ENCODE results near the gene CALML3.

- no peak for TF ChIP-seq CTCF (IDR thresholded peaks at IDR 0.05)
- no peak for TF ChIP-seq POLR2A (IDR thresholded peaks at IDR 0.05)
Measured at GRCh38 chr10:5538446-5538845, 13.7 kb downstream of the CALML3 start.
